Fibroblast of lung (primary cell): ENCODE data around the gene KCNQ2. TPM values are rescaled to one million over a fixed set of nuclear protein-coding genes. Genes with fewer than 3 reads are reported as not detected.

Experiments used
- DNase-seq, 2 donors: peaks; one replicate each; pipeline versions ENCODE4 v3.0.0 to v3.0.0-alpha.2; 2010; ENCODE audit warnings: low read depth in 2 of 2
- H2AFZ ChIP-seq: 2 replicates; pipeline ENCODE4 v1.5.1; 2012; ENCODE audit warnings: low read length, control low read depth, inconsistent platforms
- H3K27ac ChIP-seq: 2 replicates; pipeline ENCODE4 v1.5.1; 2011; ENCODE audit warnings: low read length, control low read depth; ENCODE audit not compliant: insufficient read depth
- H3K27me3 ChIP-seq: 2 replicates; pipeline ENCODE4 v1.5.1; 2011; ENCODE audit warnings: mild to moderate bottlenecking, low read length; ENCODE audit not compliant: control insufficient read depth, insufficient read depth
- H3K36me3 ChIP-seq: 2 replicates; pipeline ENCODE4 v1.5.1; 2011; ENCODE audit warnings: low read length; ENCODE audit not compliant: control insufficient read depth, insufficient read depth
- H3K4me1 ChIP-seq: 2 replicates; pipeline ENCODE4 v1.5.1; 2011; ENCODE audit warnings: low read length; ENCODE audit not compliant: control insufficient read depth, insufficient read depth; ENCODE audit errors: extremely low read depth
- H3K4me2 ChIP-seq: 2 replicates; pipeline ENCODE4 v1.5.1; 2011; ENCODE audit warnings: low read length, control low read depth; ENCODE audit not compliant: insufficient read depth; ENCODE audit errors: extremely low read depth
- H3K4me3 ChIP-seq, 4 experiments: fragments of 200-600 bp in 1 of 4; sonication (generic) in 1 of 4; replicated peaks in 1 of 4; 2 replicates each; pipeline ENCODE4 v1.5.1; 2011 to 2016; ENCODE audit warnings: low read length in 4 of 4, low read depth in 3 of 4, mild to moderate bottlenecking in 3 of 4, control low read depth in 2 of 4, inconsistent platforms in 1 of 4, mixed read lengths in 1 of 4; ENCODE audit not compliant: insufficient read depth in 1 of 4; ENCODE audit errors: control extremely low read depth in 1 of 4
- H3K79me2 ChIP-seq: 2 replicates; pipeline ENCODE4 v1.5.1; 2012; ENCODE audit warnings: mild to moderate bottlenecking, low read length, inconsistent platforms; ENCODE audit not compliant: control insufficient read depth, insufficient read depth
- H3K9ac ChIP-seq: 2 replicates; pipeline ENCODE4 v1.5.1; 2011; ENCODE audit warnings: mild to moderate bottlenecking, low read length, control low read depth; ENCODE audit not compliant: insufficient read depth
- H3K9me3 ChIP-seq: 2 replicates; pipeline ENCODE4 v1.5.1; 2012; ENCODE audit warnings: low read depth, low read length; ENCODE audit not compliant: control insufficient read depth, insufficient read depth
- H4K20me1 ChIP-seq: 2 replicates; pipeline ENCODE4 v1.5.1; 2011; ENCODE audit warnings: low read length; ENCODE audit not compliant: control insufficient read depth, insufficient read depth; ENCODE audit errors: extremely low read depth
- EZH2 ChIP-seq: IDR thresholded peaks from 2 replicates; pipeline ENCODE4 v1.5.1; 2012; ENCODE audit warnings: low read length, control low read depth, mild to moderate bottlenecking; ENCODE audit errors: missing control alignments
- polyA plus RNA-seq, 2 donors: library from polyadenylated mRNA; depleted of rRNA in 1 of 2; stranded (reverse) in 1 of 2; unstranded in 1 of 2; fragments of >200 nt; gene quantifications; 2 replicates each; pipeline ENCODE4 v1.2.1, GENCODE V29; 2011 to 2012; ENCODE audit warnings: missing spikeins in 1 of 2
- total RNA-seq: library from RNA; depleted of rRNA; stranded (reverse); fragments of >200 nt; gene quantifications from 2 replicates; pipeline ENCODE4 v1.2.1, GENCODE V29; 2014
- TF ChIP-seq, protein P1 (sequence below), 2 donors: IDR thresholded peaks in 1 of 2; conservative IDR thresholded peaks in 1 of 2; 1 replicate in 1 of 2; 2 replicates in 1 of 2; pipeline ENCODE4 v1.5.1; 2011 to 2012; ENCODE audit warnings: low read length in 2 of 2, control low read depth in 1 of 2, inconsistent platforms in 1 of 2, low read depth in 1 of 2, mild to moderate bottlenecking in 1 of 2

The KCNQ2 gene
- total and polyA plus RNA-seq, 2 donors (not counting 1 experiment from before 2014, with no cell fraction given) = not detected

DNA sequence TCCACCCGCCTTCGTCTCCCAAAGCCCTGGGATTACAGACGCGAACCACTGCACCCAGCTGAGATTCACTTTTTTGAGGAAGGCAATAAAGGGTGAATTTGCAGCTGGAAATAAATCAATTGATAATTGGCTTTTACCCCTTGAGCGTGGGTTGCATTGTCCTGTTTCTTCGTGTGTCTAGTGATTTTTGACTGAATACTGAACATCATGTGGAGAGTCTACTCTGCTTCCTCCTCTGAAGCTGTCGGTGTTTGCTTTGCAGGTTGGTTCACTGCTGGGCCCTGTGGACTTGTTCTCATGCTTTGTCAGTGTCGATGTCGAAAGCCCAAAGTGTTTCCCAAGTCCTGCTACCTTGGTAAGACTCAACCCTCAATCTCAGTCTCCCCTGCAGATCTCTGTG is 32.2 kb upstream of the KCNQ2 start:
- H3K4me1 ChIP-seq = no peaks in the 10 kb centered on the region
- no peak overlapping the region for H3K9ac ChIP-seq
- no peak overlapping the region for H3K4me3 ChIP-seq
- no peak overlapping the region for H2AFZ ChIP-seq
- no peak for DNase-seq
- H3K27me3 ChIP-seq = peaks cover 2% of the 10 kb centered on the region
- no peak overlapping the region for H3K4me2 ChIP-seq
- no peaks in the 10 kb centered on the region for H3K79me2 ChIP-seq
- H3K27ac ChIP-seq = no peak overlapping the region
- TF ChIP-seq, protein P1, sequence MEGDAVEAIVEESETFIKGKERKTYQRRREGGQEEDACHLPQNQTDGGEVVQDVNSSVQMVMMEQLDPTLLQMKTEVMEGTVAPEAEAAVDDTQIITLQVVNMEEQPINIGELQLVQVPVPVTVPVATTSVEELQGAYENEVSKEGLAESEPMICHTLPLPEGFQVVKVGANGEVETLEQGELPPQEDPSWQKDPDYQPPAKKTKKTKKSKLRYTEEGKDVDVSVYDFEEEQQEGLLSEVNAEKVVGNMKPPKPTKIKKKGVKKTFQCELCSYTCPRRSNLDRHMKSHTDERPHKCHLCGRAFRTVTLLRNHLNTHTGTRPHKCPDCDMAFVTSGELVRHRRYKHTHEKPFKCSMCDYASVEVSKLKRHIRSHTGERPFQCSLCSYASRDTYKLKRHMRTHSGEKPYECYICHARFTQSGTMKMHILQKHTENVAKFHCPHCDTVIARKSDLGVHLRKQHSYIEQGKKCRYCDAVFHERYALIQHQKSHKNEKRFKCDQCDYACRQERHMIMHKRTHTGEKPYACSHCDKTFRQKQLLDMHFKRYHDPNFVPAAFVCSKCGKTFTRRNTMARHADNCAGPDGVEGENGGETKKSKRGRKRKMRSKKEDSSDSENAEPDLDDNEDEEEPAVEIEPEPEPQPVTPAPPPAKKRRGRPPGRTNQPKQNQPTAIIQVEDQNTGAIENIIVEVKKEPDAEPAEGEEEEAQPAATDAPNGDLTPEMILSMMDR (conservative IDR thresholded peaks at IDR 0.05 in 1 of 2, IDR thresholded peaks at IDR 0.05 in 1 of 2; ENCODE audit: low read depth in 1 of 2, low read length in 2 of 2) = no peak
- no peak for TF ChIP-seq EZH2
- no peaks in the 10 kb centered on the region for H4K20me1 ChIP-seq
- H3K36me3 ChIP-seq = no peaks in the 10 kb centered on the region
- no peaks in the 10 kb centered on the region for H3K9me3 ChIP-seq

DNA sequence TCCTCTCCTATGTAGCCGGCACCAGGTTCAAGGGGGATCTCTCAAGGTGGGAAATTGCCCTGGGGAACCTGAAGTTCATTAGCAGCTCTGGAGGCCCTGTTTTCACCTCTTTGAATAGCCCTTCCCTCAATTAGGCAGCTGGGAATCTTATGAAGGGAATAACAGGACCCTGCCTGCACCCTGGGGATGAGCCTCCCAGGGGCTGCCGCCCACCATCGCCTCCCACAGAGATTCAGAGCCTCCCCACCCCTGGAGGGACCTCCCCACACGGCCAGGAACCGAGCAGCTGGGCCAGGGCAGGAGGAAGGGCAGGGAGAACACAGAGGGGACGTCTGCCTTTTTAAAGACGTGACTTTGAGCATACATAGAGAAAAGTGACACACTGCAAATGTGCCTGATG is 31.1 kb upstream of the KCNQ2 start:
- Histone ChIP-seq H3K9ac (no peak overlapping the region), H3K4me3 (no peak overlapping the region), H3K4me1 (no peaks in the 10 kb centered on the region), H3K4me2 (no peak overlapping the region), H2AFZ (no peak overlapping the region), H3K27me3 (peaks cover 6% of the 10 kb centered on the region), H3K27ac (no peak overlapping the region), H3K9me3 (no peaks in the 10 kb centered on the region), H3K36me3 (no peaks in the 10 kb centered on the region), H3K79me2 (no peaks in the 10 kb centered on the region), H4K20me1 (no peaks in the 10 kb centered on the region)
- TF ChIP-seq, protein P1 (conservative IDR thresholded peaks at IDR 0.05 in 1 of 2, IDR thresholded peaks at IDR 0.05 in 1 of 2; ENCODE audit: low read depth in 1 of 2, low read length in 2 of 2) = no peak
- TF ChIP-seq EZH2 = no peak
- no peak for DNase-seq

DNA sequence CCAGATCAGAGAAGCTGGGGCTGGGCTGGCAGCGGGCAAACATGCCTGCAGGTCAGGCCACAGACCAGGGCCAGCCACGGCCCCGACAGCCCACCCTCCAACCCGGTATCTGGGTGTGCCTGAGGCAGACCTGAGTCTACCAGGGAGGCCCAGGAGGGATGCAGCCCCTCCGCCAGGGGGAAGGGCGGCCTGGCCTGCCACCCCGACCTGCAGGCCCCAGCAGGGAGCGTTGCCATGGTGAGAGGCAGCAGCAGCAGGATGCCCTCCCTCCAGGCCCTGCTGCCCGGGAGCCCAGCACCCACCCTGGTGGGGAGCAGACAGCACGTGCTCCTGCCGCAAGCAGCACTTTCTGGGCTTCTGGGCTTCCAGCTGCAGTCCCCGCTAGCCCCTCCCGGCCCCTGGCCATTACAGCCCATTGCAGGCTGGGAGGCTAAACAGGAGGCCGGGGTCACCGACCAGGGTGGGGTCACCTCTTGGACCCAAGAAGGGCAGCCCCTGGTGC is 30.3 kb upstream of the KCNQ2 start:
- Histone ChIP-seq H3K4me1 (no peaks in the 10 kb centered on the region), H3K36me3 (no peaks in the 10 kb centered on the region), H3K79me2 (no peaks in the 10 kb centered on the region), H3K9ac (no peak overlapping the region), H3K4me2 (no peak overlapping the region), H3K27ac (no peak overlapping the region), H2AFZ (no peak overlapping the region), H3K4me3 (no peak overlapping the region), H4K20me1 (no peaks in the 10 kb centered on the region), H3K9me3 (no peaks in the 10 kb centered on the region), H3K27me3 (peaks cover 6% of the 10 kb centered on the region)
- DNase-seq = no peak
- TF ChIP-seq, protein P1 (conservative IDR thresholded peaks at IDR 0.05 in 1 of 2, IDR thresholded peaks at IDR 0.05 in 1 of 2; ENCODE audit: low read depth in 1 of 2, low read length in 2 of 2) = no peak
- TF ChIP-seq EZH2 = no peak
